HCT116 (cell line): ENCODE data around the gene LILRB3. TPM values are rescaled to one million over a fixed set of nuclear protein-coding genes. Genes with fewer than 3 reads are reported as not detected.

ENCODE experiments used
- ATAC-seq: fragments of 200-7000 bp; cut with Tn5 transposase; 2 replicates; pipeline ENCODE4 v1.9.1; 2020; ENCODE audit warnings: mild to moderate bottlenecking, moderate library complexity
- BruUV-seq: library from RNA; stranded (reverse); fragments of 400-500 nt; replicated peaks from 2 replicates; lab custom pipeline; 2021; lab: Mats Ljungman, UMichigan
- CTCF ChIA-PET: fragments of 300-600 bp; sonication (Branson Sonifier 250); formaldehyde crosslinking; loops from one replicate; lab custom pipeline; 2021; ENCODE audit warnings: antibody characterized with exemption; lab: Charles Lee
- POLR2A ChIA-PET: fragments of 300-600, 350-600 bp; sonication (Branson Sonifier 250); formaldehyde crosslinking; loops from one replicate; lab custom pipeline; 2021; ENCODE audit warnings: antibody characterized with exemption; lab: Charles Lee
- RAD21 ChIA-PET, 2 experiments: fragments of 300-600 bp; sonication (Branson Sonifier 250); formaldehyde crosslinking; loops; one replicate each; lab custom pipeline; 2023; ENCODE audit warnings: low total read pairs in 2 of 2; ENCODE audit not compliant: uncharacterized antibody in 2 of 2, unreplicated experiment in 2 of 2, low non-redundant PET in 1 of 2; lab: Charles Lee
- DNase-seq: peaks from one replicate; pipeline ENCODE4 v3.0.0-alpha.2; 2010; ENCODE audit warnings: low read depth, low spot score
- H2AFZ ChIP-seq: fragments of 200-600 bp; shearing (Covaris generic), sonication (generic); 2 replicates; pipeline ENCODE4 v1.6.1; 2017; ENCODE audit warnings: low read depth, mixed run types, mixed read lengths, antibody characterized with exemption, low read length; ENCODE audit not compliant: poor library complexity, severe bottlenecking
- H3K27ac ChIP-seq: 2 replicates; pipeline ENCODE4 v1.5.1; 2012; ENCODE audit warnings: low read depth, low read length
- H3K27me3 ChIP-seq: fragments of 200-600 bp; sonication (generic); 2 replicates; pipeline ENCODE4 v1.6.1; 2016; ENCODE audit warnings: mixed run types, low read length, mixed read lengths; ENCODE audit not compliant: insufficient read depth
- H3K36me3 ChIP-seq, 2 experiments: fragments of 200-500 bp in 1 of 2; fragments of 200-600 bp in 1 of 2; sonication (Bioruptor generic) in 1 of 2; sonication (generic) in 1 of 2; 2 replicates each; pipeline versions ENCODE4 v1.5.1 to v1.6.1; 2014 to 2016; ENCODE audit warnings: low read length in 2 of 2, inconsistent platforms in 1 of 2, mixed read lengths in 1 of 2, mixed run types in 1 of 2; ENCODE audit not compliant: insufficient read depth in 2 of 2, control insufficient read depth in 1 of 2
- H3K4me1 ChIP-seq, 2 experiments: fragments of 200-600 bp in 1 of 2; sonication (generic) in 1 of 2; 2 replicates each; pipeline versions ENCODE4 v1.5.1 to v1.6.1; 2012 to 2017; ENCODE audit warnings: low read length in 2 of 2, inconsistent platforms in 1 of 2, mild to moderate bottlenecking in 1 of 2, mixed read lengths in 1 of 2, mixed run types in 1 of 2, moderate library complexity in 1 of 2; ENCODE audit not compliant: insufficient read depth in 2 of 2, control insufficient read depth in 1 of 2
- H3K4me2 ChIP-seq: fragments of 200-600 bp; sonication (generic); 2 replicates; pipeline ENCODE4 v1.6.1; 2017; ENCODE audit warnings: mixed run types, low read length, mixed read lengths
- H3K4me3 ChIP-seq, 2 experiments: fragments of 200-600 bp in 1 of 2; sonication (generic) in 1 of 2; replicated peaks in 1 of 2; 2 replicates each; pipeline ENCODE4 v1.5.1; 2011 to 2016; ENCODE audit warnings: low read length in 2 of 2, control low read depth in 1 of 2, low read depth in 1 of 2, mild to moderate bottlenecking in 1 of 2, mixed read lengths in 1 of 2, mixed run types in 1 of 2
- H3K79me2 ChIP-seq: fragments of 200-600 bp; sonication (generic); 2 replicates; pipeline ENCODE4 v1.6.1; 2017; ENCODE audit warnings: mild to moderate bottlenecking, mixed run types, low read length, moderate library complexity, mixed read lengths; ENCODE audit not compliant: insufficient read depth
- H3K9ac ChIP-seq: fragments of 200-600 bp; sonication (generic); 2 replicates; pipeline ENCODE4 v1.6.1; 2016; ENCODE audit warnings: low read length, mixed read lengths
- H3K9me2 ChIP-seq: fragments of 200-600 bp; sonication (generic), shearing (Covaris generic); 2 replicates; pipeline ENCODE4 v1.6.1; 2017; ENCODE audit warnings: mixed run types, mild to moderate bottlenecking, moderate library complexity; ENCODE audit not compliant: insufficient read depth
- H3K9me3 ChIP-seq, 2 experiments: fragments of 200-500 bp in 1 of 2; fragments of 200-600 bp in 1 of 2; sonication (Bioruptor generic) in 1 of 2; sonication (generic) in 1 of 2; 2 replicates each; pipeline ENCODE4 v1.6.1; 2014 to 2017; ENCODE audit warnings: low read length in 2 of 2, mixed read lengths in 2 of 2, inconsistent platforms in 1 of 2, low read depth in 1 of 2, mild to moderate bottlenecking in 1 of 2, mixed run types in 1 of 2, moderate library complexity in 1 of 2; ENCODE audit not compliant: control insufficient read depth in 1 of 2, insufficient read depth in 1 of 2
- H4K20me1 ChIP-seq: fragments of 200-600 bp; sonication (generic), shearing (Covaris generic); 2 replicates; pipeline ENCODE4 v1.6.1; 2017; ENCODE audit warnings: mixed run types, mild to moderate bottlenecking, moderate library complexity; ENCODE audit not compliant: insufficient read depth
- ATF3 ChIP-seq: IDR thresholded peaks from 2 replicates; pipeline ENCODE4 v1.6.1; 2012
- CTCF ChIP-seq, 3 experiments: fragments of 200-600 bp in 1 of 3; sonication (generic) in 1 of 3; IDR thresholded peaks in 2 of 3; conservative IDR thresholded peaks in 1 of 3; 2 replicates each; pipeline ENCODE4 v1.5.1; 2012 to 2017; ENCODE audit warnings: low read depth in 2 of 3, low read length in 2 of 3, antibody characterized with exemption in 1 of 3, borderline replicate concordance in 1 of 3, control low read depth in 1 of 3, mild to moderate bottlenecking in 1 of 3, mixed read lengths in 1 of 3, mixed run types in 1 of 3, moderate library complexity in 1 of 3; ENCODE audit not compliant: insufficient read depth in 1 of 3
- EGR1 ChIP-seq: IDR thresholded peaks from 2 replicates; pipeline ENCODE4 v1.6.1; 2012; ENCODE audit warnings: low read depth
- EZH2 ChIP-seq: fragments of 200-600 bp; sonication (generic); IDR thresholded peaks from 2 replicates; pipeline ENCODE4 v1.6.1; 2017; ENCODE audit warnings: antibody characterized with exemption, mixed run types
- EZH2phosphoT487 ChIP-seq: fragments of 200-600 bp; IDR thresholded peaks from 2 replicates; pipeline ENCODE4 v1.6.1; 2018; ENCODE audit warnings: antibody characterized with exemption, borderline replicate concordance
- FOSL1 ChIP-seq: IDR thresholded peaks from 2 replicates; pipeline ENCODE4 v1.6.1; 2012; ENCODE audit warnings: low read depth
- JUND ChIP-seq: IDR thresholded peaks from 2 replicates; pipeline ENCODE4 v1.6.1; 2012
- POLR2A ChIP-seq: IDR thresholded peaks from 2 replicates; pipeline ENCODE4 v1.7.0; 2011; ENCODE audit warnings: borderline replicate concordance; ENCODE audit not compliant: insufficient read depth, insufficient read length; ENCODE audit errors: extremely low read depth
- POLR2AphosphoS5 ChIP-seq: IDR thresholded peaks from 2 replicates; pipeline ENCODE4 v1.6.1; 2011; ENCODE audit warnings: mild to moderate bottlenecking, low read depth, low read length, moderate library complexity
- SP1 ChIP-seq: IDR thresholded peaks from 2 replicates; pipeline ENCODE4 v1.6.1; 2012; ENCODE audit warnings: low read depth
- SRF ChIP-seq: IDR thresholded peaks from 2 replicates; pipeline ENCODE4 v1.6.1; 2012; ENCODE audit warnings: low read depth
- YY1 ChIP-seq: IDR thresholded peaks from 2 replicates; pipeline ENCODE4 v1.6.1; 2011; ENCODE audit warnings: low read length, low read depth, moderate library complexity, mild to moderate bottlenecking; ENCODE audit not compliant: insufficient replicate concordance; ENCODE audit errors: extremely low read depth
- ZBTB33 ChIP-seq: IDR thresholded peaks from 2 replicates; pipeline ENCODE4 v1.6.1; 2011; ENCODE audit warnings: mild to moderate bottlenecking, low read length, moderate library complexity; ENCODE audit not compliant: insufficient replicate concordance; ENCODE audit errors: extremely low read depth
- ZFX ChIP-seq: fragments of 450-650 bp; IDR thresholded peaks from 2 replicates; pipeline ENCODE4 v1.6.1; 2017
- intact Hi-C: fragments of 100-400 bp; cut with micrococcal nuclease; formaldehyde crosslinking; loops from 2 replicates; pipeline ENCODE4 v1.10.0; 2022
- total RNA-seq: library from RNA; stranded (reverse); gene quantifications from one replicate; pipeline ENCODE4 v1.2.1, GENCODE V29; 2021; ENCODE audit not compliant: unreplicated experiment

The LILRB3 gene
- total RNA-seq, 1 experiment from 2014 or later, result 0.12 TPM

GRCh38 chr19:54248016-54248601, 25.3 kb upstream of the LILRB3 start (continued):
- TF ChIP-seq CTCF (IDR thresholded peaks at IDR 0.05 in 2 of 3, conservative IDR thresholded peaks at IDR 0.05 in 1 of 3; ENCODE audit: borderline replicate concordance in 1 of 3, insufficient read depth in 1 of 3, low read depth in 2 of 3, low read length in 2 of 3) (no peak), YY1 (no peak), POLR2AphosphoS5 (no peak), ZBTB33 (no peak), SP1 (no peak)

- ChIA-PET POLR2A (no interaction called here), CTCF (interaction anchor here (1.4 kb wide), 1 partner anchor 19 kb away, joined by 4 read pairs; no protein-coding TSS in a partner anchor), RAD21 (no interaction called here)
- no peak for ATAC-seq
- no peak overlapping the region for H3K4me2 ChIP-seq
- TF ChIP-seq JUND (no peak), FOSL1 (no peak), ATF3 (no peak), EZH2 (no peak), YY1 (no peak), EGR1 (no peak), ZFX (no peak), EZH2phosphoT487 (no peak), SRF (no peak), POLR2A (no peak)
- no peak overlapping the region for H3K9ac ChIP-seq
- H3K4me3 ChIP-seq, result no peak overlapping the region
- no peaks in the 10 kb centered on the region for H3K9me3 ChIP-seq
- H3K36me3 ChIP-seq, result no peaks in the 10 kb centered on the region
- no peaks in the 10 kb centered on the region for H3K9me2 ChIP-seq
- no peak overlapping the region for H3K27ac ChIP-seq
- H3K4me1 ChIP-seq, result no peaks in the 10 kb centered on the region
- H3K79me2 ChIP-seq, result no peaks in the 10 kb centered on the region
- BruUV-seq, result no TSS peak
- no peak for DNase-seq
- no peak overlapping the region for H2AFZ ChIP-seq
- H4K20me1 ChIP-seq, result no peaks in the 10 kb centered on the region
- intact Hi-C loops, result no loop called here
- H3K27me3 ChIP-seq, result peaks cover 7% of the 10 kb centered on the region
Measured at GRCh38 chr19:54247106-54247930, 24.5 kb upstream of the LILRB3 start.
